Measurements from ENCODE around the gene BDKRB2.

BDKRB2 gene

DNA sequence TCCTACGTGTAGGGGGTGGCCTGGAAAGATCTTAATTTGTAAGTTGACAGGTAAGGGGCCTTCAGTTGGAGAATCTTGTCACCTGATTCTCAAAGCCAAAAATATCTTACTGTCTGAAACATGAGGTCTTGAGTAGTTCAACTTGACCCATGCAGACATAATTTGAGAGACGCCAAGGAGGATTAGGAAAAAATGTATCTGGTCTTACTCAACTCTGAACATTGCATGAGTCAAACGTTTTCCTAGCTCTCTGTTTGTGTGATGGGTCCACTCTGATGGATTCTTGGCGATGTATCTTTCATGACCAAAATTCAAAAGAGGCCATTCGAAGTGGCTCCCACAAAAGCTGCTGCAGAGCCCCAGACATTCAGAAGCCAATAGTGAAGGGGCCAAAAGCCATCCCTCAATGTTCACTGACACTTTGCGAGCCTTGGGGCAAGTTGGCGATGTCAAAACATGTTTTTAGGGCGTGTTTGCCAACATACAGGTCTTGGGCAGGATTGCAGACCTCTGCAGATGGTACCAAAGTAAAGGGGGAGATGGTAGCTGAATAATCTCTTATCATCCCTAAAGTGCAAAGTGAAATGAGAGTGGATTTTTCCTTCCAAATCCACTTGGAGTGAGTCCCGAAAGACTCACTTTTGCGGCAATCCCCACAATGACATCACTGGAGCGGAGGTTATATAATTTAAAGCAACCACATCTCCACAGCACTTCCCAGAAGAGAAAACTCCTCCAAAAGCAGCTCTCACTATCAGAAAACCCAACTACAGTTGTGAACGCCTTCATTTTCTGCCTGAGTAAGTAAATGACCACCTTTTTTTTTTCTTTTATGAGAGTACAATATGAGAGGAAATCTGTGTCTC, 51.1 kb downstream of the BDKRB2 start, which contains the start of gene BDKRB1:
Gene BDKRB1 (plus strand): TSS at position 710 of the 866 bp plus-strand sequence. CDS start 7,473 bp downstream, outside the sequence.
- DNase-seq: no peak

DNA sequence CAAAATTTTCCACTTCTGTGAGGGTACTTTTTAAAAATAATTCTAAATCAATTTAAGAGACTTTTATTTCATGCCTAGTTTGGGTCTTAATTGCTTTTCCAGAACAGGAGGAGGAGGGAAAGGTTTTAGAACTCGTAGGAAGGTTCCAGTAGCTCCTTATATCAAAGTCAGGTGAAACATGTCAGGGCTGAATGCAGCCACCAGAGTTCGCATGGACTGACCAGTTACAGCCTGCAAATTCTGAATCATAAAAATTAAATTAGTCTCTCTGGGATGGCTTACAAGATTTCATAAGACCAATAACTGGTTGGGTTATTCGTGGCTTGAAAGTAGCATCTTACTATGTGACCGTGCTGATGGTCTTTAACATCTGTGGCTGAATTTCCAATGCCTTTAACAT, 51.8 kb downstream of the BDKRB2 start:
- DNase-seq: no peak

DNA sequence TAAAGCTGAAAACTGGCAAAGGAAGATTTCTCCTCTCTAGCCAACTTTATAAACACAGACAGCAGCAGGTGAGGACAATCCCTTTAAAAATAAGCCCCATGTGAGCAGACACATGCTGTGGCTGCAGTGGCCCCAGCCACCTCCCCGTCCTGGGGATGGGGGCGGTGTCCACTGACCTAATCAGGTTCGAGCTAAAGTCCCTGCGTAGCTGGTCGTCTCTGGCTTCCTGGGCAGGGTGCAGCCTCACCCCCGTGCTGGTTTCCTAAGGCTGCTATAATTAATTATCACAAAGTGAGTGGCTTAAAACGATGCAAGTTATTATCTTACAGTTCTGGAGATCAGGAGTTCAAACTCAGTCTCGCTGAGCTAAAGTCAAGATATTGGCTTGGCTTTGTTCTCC, 52.4 kb downstream of the BDKRB2 start:
- no peak for DNase-seq

DNA sequence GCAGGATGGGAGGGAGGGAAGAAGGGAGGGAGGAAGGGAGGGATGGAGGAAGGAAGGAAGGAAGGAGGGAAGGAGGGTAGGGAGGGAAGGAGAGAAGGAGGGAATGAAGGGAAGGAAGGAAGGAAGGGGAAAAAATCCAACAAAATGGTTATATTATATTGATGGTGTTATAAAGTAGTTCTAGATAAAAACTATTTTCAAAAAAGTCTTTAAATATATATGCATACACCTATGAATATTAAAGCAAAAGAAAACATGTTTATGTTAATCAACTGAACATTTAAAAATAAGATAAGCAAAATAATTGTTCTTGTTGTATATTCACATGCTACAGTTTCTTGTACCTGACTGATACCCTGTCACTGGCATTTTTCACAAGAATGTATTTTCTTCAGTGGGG, 53.3 kb downstream of the BDKRB2 start:
- DNase-seq: no peak

DNA sequence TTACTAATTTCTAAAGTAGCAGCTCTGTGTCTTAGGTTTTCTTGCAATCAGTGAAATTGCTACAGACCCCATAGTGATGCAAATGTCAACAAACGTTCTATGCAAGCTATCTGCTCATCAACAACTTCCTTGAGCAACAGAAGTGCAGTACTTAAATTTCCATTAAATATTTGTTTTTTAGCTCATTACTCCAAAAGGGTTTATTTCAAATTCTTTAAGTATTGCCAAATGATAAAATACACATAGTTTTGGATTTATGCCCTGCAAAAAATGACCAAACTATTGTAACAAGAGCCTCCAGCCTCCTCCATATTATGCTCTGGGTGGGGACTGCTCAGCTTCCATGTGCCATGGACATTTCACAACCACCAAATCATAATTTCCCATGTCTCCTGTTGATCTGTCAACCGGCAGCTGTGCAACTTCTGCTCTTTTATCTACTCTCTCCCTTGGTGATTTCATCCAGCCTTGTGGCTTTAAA, 55.7 kb downstream of the BDKRB2 start:
- DNase-seq: no peak

DNA sequence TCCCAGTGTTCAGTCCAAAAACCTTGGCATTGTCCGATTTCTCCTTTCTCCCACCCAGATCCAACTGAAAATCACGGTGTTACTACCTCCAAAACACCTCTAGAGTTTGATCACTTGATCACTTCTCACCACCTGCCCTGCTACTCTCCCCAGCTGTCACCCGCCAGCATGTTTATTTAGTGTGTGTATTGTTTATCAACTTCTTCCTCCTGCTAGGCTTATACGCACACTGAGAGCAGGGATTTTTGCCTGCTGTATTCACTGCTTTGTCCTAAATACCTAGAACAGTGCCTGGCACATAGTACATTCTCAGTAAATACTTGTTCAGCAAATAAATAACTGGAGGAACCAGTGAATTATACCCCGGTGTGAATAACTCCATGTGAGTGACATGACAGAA, 56.4 kb downstream of the BDKRB2 start:
- no peak for DNase-seq

DNA sequence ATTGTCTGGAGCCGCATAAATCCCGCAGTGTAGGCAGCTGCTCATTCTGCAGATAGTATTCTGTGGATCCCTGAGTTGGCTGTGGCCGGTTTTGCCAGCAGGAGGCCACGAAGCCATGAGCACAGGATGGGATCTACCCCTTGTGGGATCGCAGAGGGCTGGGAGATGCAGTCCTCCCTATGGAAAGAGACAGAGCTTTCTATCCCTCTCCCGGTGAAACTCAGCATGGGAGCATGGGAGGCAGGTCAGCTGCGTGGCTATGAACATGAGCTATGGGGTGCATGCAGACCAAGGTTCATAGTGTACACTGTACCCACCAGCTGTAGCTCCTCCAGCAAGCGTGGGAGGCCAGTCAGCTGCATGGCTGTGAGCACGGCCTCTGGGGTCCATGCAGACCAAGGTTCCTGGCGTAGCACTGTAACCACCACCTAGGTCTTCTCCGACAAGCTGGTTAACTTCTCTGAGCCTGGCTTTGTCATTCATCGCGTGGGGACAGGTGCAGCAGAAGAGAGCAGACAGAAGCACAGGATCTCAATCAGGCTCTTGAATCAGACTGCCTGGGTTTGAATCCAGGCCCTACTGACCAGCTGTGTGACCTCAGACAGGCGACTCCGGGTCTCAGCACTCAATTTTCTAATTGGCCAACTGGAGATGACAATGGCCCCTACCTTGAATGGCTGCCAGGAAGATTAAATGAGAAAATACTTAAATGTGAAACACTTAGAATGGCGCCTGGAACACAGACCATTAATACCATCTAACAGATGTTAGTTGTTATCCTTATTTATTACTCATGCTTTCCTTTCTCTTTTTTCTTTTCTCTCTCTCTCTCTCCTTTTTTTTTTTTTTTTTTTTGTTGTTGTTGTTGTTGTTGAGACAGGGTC, 57.4 kb downstream of the BDKRB2 start:
- DNase-seq: no peak

DNA sequence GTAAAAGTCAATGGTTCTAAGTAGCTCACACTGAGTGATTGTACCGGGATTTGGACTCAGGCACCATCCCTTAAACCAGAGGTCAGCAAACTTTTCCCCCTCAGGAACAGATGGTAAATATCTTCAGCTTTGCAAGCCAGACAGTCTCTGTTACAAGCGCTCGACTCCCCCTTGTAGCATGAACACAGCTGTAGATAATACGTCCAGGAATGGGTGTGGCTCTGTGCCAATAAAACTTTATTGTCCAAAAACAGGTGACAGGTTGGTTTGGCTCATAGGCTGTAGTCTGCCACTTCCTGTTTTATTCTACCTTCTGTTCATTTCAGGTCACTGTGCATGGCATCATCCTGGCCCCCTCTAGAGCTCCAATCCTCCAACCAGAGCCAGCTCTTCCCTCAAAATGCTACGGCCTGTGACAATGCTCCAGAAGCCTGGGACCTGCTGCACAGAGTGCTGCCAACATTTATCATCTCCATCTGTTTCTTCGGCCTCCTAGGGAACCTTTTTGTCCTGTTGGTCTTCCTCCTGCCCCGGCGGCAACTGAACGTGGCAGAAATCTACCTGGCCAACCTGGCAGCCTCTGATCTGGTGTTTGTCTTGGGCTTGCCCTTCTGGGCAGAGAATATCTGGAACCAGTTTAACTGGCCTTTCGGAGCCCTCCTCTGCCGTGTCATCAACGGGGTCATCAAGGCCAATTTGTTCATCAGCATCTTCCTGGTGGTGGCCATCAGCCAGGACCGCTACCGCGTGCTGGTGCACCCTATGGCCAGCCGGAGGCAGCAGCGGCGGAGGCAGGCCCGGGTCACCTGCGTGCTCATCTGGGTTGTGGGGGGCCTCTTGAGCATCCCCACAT, 58.9 kb downstream of the BDKRB2 start:
- no peak for DNase-seq

DNA sequence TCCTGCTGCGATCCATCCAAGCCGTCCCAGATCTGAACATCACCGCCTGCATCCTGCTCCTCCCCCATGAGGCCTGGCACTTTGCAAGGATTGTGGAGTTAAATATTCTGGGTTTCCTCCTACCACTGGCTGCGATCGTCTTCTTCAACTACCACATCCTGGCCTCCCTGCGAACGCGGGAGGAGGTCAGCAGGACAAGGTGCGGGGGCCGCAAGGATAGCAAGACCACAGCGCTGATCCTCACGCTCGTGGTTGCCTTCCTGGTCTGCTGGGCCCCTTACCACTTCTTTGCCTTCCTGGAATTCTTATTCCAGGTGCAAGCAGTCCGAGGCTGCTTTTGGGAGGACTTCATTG, 59.5 kb downstream of the BDKRB2 start:
- DNase-seq: no peak

DNA sequence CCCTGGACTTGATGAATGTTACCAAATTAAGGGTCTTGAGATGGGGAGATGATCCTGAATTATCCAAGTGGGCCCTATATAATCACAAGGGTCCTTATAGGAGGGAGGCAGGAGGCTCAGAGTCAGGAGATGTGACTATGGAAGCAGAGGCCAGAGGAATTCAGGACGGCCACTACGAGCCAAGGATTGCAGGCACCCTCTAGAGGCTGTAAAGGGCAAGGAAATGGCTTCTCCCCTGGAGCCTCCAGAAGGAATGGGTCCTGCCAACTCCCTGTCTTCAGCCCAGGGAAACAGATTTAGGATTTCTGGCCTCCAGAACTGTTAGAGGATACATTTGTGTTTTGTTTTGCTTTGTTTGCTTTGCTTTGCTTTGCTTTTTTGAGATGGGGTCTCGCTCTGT, 60.2 kb downstream of the BDKRB2 start:
- DNase-seq: no peak

DNA sequence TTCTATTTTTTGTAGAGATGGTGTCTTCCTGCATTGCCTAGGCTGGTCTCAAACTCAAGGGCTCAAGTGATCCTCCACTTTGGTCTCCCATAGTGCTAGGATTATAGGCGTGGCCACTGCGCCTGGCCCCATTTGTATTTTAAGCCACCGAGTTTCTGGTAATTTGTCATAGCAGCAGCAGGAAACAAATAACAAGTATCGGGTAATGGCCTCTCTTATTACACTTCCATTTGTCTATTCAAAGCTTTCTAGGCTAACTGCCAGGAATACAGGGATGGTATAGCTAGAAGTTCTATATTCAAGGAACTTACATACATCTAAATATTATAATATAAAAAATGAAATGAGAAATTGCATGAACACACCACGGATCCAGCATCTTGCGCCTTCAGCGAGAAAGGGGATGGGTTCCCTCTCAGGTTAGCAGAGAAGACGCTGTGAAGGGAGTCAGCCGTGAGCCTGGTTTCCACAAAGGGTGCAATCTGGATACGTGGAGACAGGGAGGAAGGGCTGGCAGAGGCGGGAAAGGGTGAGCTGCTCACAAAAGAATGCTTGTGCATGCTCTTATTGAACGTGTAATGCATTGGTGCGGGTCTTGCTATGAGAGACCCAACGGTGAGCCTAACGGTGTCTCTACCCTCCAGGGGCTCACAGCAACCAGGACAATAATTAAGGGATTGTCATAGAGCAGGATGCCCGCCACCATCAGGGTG, 60.9 kb downstream of the BDKRB2 start:
- DNase-seq: no peak

DNA sequence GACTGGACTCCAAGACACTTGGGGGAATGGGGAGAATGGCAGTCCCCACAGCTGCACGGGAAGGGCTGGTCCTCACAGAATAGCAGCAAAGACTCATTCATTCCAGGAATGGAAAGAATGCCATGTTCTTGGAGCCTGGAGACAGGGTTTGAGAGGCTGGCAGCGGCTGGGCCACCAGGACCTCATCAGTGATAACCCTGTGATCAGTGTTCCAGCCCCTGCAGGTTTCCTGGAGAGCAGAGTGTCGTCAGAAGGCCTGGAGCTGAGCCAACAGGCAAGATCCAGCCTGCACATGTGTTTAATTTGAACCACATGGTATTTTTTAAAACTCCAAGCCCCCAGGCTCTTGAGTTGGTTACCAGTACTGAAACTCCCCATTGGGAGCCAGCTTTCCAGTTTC, 62.7 kb downstream of the BDKRB2 start:
- DNase-seq: no peak

DNA sequence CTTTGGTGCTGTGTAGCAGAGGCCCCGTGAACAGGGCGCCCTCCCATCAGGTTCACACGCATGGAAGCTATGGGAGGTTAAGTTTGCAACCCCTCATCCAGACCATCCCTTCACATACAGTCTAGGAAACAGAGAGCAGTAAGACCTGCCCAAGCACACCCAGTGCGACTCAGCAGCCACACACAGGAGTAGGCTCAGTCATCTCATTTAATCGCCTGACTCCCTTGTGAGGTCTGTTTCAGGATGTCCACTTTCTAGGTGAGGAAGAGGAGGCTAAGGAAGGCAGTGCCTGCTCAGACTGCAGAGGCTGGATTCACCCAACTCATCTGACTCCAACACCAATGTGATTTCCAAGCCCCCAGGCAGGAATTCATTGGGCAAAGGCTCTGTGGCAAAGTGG, 63.3 kb downstream of the BDKRB2 start:
- DNase-seq: no peak

DNA sequence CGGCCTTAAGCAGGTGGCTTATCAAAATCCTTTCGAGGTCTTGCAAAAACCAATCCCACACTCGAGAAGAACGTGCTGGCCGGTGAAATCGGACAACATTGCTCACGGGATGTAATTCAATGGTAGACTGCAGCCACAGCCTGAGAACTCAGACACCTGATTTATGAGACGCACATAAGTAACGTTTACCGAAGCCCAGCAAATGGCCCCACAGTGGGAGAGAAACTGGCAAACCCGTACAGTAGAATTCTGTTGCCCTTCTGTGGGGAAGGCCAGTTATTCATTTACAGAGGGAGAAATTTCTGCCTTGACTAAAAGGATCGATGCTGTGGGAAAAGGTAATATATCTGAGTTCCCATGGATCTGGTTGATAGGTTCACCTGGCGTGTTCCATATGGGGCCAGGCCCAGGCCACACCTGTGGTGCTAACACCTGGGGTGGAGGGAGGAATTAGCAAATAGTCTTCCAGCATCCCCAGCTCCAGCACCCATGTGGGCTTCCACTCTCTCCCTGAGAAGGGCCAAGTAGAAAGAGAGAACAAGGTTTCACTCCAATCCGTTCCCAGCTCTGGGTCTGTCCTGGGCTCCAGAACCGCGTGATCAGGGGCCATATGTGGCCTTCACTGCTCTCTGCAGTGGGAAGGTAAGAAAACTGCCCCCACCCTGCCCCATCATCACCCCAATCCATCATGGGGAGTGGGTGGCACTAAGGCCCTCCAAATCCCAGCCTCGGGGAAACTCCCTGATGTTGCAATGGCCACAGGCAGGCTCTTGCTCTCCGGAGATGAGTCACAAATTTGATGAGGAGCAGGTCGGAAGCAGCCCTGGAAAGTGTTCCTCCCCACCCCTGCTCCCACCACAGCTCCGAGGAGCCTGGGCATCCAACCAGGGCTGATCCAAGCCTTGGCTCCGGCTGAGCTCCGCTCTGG, 64.1 kb downstream of the BDKRB2 start:
- DNase-seq: no peak

DNA sequence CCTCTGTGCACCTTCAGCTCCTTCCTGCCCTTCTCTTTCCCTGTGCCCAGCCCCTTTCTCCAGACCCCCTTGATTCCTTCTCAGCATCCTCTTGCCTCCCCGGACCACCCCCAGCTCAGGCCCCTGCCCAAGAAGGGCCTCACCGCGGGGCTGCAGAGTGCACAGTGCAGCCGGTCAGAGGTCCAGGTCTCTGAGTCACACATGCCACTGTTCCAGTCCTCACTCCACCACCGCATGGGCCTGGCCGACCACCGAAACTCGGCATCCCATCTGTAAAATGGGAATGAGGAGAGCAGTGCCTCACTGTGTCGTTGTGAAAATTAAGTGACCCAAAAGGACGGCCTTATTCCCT, 64.7 kb downstream of the BDKRB2 start:
- no peak for DNase-seq

DNA sequence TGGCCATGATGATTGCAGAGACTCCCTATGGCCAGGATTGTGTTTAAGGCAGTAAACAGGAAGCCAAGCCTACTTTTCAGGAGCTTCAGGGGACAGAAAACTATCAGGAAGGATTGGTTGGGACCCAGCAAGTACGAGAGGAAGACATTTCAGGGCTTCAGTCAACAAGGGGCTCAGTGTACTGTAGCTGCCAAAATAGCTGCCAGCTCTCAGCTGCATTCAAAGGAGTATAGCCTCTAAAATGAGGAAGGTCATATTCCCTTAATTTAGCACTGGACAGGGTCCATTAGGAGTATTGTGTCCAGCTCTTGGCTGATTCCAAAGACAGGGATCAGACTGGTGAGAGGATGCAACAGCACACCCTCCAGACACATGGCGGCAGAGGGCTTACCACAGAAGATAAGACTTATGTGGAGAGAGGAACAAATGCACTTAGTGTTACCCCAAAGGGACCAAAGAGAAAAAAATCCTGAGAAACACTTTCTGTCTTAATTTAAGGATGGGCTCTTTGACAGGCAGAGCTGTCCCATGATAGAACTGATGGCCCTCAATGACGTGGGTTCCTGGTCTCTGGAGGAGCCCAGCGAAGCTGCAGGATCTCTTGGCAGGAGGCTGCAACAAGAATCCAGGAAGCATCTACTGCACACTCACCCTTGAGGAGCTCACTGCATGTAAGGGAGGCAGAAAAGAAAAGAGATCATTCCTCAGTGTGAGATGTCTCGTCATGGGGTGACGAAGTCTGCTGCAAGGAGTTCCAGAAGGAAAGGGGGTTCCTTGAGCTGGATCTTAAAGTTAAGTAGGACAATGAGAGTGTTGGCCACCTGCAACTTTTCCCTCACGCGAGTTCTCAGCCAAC, 66.2 kb downstream of the BDKRB2 start:
- DNase-seq: no peak

DNA sequence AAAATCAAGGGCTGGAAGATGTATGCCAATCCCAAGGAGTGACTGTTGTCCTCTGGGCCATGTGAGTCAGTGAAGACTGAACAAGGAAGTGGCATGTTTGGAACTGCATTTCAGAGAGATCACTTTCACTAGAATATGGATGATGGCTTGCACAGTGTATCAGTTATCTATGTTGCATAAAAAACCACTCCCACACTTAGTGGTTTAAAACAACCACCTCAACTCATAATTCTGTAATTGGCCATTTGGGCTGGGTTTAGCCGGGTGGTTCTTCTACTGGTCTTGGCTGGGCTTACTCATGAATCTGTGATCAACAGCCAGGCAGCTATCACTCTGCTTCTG, 66.8 kb downstream of the BDKRB2 start:
- no peak for DNase-seq

DNA sequence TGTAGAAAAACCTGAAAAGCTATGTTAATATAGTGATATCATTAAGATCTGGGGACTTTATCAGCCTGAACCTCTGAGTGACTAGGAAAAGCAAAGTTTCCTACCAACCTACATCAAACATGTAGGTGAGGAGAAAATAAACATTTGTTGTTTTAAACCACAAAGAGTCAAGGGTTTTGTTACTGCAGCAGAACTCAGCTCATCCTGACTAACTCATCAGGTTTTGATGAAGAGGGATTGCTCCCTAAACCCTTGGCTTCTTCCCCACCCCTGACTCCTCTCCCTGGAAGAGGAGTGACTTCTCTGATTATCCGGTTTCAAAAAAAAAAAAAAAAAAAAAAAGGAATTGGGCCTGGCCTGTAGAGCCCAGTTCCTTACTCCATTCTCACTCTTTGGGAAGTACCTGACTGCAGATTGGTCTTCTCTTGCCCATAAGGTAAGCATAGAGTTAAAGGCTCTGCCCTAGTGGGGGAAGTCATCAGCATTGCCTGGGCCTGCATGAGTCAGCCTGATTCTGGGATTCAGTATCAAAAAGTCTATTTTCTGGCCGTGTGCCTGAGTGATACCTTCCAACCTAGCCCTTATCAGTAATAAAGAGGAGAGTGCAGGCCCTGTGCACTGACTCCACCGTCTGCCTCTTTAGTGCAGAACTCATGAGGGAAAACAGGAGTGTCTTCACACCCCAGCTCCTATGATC, 68.3 kb downstream of the BDKRB2 start:
- no peak for DNase-seq

DNA sequence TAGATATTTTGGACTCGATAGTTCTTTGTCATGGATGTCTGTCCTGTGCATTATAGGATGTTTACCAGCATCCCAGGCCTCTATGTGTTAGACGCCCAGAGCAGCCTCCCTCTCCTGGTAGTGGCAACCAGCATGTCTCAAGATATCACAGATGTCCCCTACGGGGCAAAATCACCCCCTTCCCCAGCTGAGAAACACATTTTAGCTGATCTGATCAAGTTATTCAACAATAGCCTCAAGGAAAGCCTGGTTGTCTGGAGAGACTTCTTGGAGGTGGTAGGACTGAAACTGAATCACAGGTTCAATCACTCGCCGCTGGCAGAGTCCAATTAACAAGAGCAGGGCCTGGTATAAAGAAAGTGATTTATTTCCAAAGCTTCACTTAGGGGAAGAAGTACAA, 69.0 kb downstream of the BDKRB2 start:
- no peak for DNase-seq

DNA sequence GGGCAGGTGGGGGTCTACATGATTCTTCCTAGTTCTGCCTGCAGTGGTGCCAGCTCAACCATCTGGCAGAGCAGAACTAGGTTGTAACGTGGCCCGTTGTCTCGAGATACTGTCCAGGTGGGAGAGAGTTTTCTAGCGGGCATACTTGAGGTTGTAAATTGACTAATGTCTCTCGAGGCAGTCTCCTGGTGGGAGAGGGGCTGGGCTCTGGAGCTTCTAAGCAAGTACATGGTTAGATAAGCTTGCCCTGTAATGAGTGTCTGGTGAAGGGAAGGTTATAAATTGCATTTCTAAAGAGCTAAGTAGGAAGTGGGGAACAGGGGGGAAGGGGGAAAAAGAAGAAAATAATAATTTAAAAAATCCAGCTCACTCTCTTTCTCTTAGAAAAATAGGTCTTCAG, 69.5 kb downstream of the BDKRB2 start:
- no peak for DNase-seq

Measured in NCI-H1417 treated with DMSO at 0.1 percent for 48 hours (cell line).